WTC11 (cell line): ENCODE results near the gene ZNF592. TPM values are rescaled to one million over a fixed set of nuclear protein-coding genes. Genes with fewer than 3 reads are reported as not detected.

Experiments used
- ATAC-seq: fragments of 200-7000 bp; cut with Tn5 transposase; 2 replicates; pipeline ENCODE4 v1.10.0; 2021; ENCODE audit warnings: mild to moderate bottlenecking, moderate library complexity
- CTCF ChIA-PET: fragments of 300-600 bp; sonication (Branson Sonifier 250); formaldehyde crosslinking; loops from one replicate; lab custom pipeline; 2021; ENCODE audit warnings: antibody characterized with exemption; lab: Charles Lee
- POLR2A ChIA-PET: fragments of 350-600 bp; sonication (Branson Sonifier 250); formaldehyde crosslinking; loops from one replicate; lab custom pipeline; 2021; ENCODE audit warnings: antibody characterized with exemption; lab: Charles Lee
- DNase-seq: peaks from one replicate; pipeline ENCODE4 v3.0.0; 2021; ENCODE audit warnings: low spot score
- H3K27ac Mint-ChIP-seq: 2 replicates; pipeline ENCODE4 v1.8.0; 2021; ENCODE audit warnings: mixed read lengths
- H3K27me3 Mint-ChIP-seq: 2 replicates; pipeline ENCODE4 v1.8.0; 2021; ENCODE audit warnings: low read depth, mild to moderate bottlenecking, moderate library complexity, mixed read lengths
- H3K36me3 Mint-ChIP-seq: 2 replicates; pipeline ENCODE4 v1.8.0; 2021; ENCODE audit warnings: mixed read lengths
- H3K4me1 Mint-ChIP-seq: 2 replicates; pipeline ENCODE4 v1.8.0; 2022; ENCODE audit warnings: mixed read lengths
- H3K4me3 Mint-ChIP-seq: 2 replicates; pipeline ENCODE4 v1.8.0; 2021; ENCODE audit warnings: mild to moderate bottlenecking, moderate library complexity, mixed read lengths
- H3K9me3 Mint-ChIP-seq: 2 replicates; pipeline ENCODE4 v1.8.0; 2021; ENCODE audit warnings: mixed read lengths
- E2F5 ChIP-seq: sonication (generic); formaldehyde crosslinking; IDR thresholded peaks from 2 replicates; pipeline ENCODE4 v1.8.1; 2022; ENCODE audit warnings: mild to moderate bottlenecking, moderate library complexity, missing genetic modification reagents
- JUN ChIP-seq: sonication (generic); formaldehyde crosslinking; IDR thresholded peaks from 2 replicates; pipeline ENCODE4 v1.8.0; 2023; ENCODE audit warnings: mild to moderate bottlenecking, missing genetic modification reagents
- KAT7 ChIP-seq: sonication (generic); formaldehyde crosslinking; IDR thresholded peaks from 2 replicates; pipeline ENCODE4 v1.8.1; 2023; ENCODE audit warnings: missing genetic modification reagents, mild to moderate bottlenecking, borderline replicate concordance
- RORB ChIP-seq: fragments of 250-450 bp; sonication (Bioruptor Pico); IDR thresholded peaks from 2 replicates; pipeline ENCODE4 v1.9.0; 2021; ENCODE audit warnings: mild to moderate bottlenecking
- STAT6 ChIP-seq: sonication (generic); formaldehyde crosslinking; conservative IDR thresholded peaks from 2 replicates; pipeline ENCODE4 v1.8.1; 2023; ENCODE audit warnings: mild to moderate bottlenecking, low read depth, missing genetic modification reagents, moderate library complexity
- TP53 ChIP-seq: sonication (generic); formaldehyde crosslinking; IDR thresholded peaks from 2 replicates; pipeline ENCODE4 v1.8.1; 2023; ENCODE audit warnings: mild to moderate bottlenecking, missing genetic modification reagents
- ZNF121 ChIP-seq: sonication (generic); formaldehyde crosslinking; IDR thresholded peaks from 2 replicates; pipeline ENCODE4 v1.8.0; 2023; ENCODE audit warnings: missing genetic modification reagents
- ZNF219 ChIP-seq: sonication (generic); formaldehyde crosslinking; IDR thresholded peaks from 2 replicates; pipeline ENCODE4 v1.8.0; 2023; ENCODE audit warnings: missing genetic modification reagents, mild to moderate bottlenecking, borderline replicate concordance
- total RNA-seq: library from RNA; stranded (reverse); gene quantifications from 3 replicates; pipeline ENCODE4 v1.2.3, GENCODE V29; 2021
- TF ChIP-seq, protein P1 (sequence below): sonication (generic); formaldehyde crosslinking; IDR thresholded peaks from 2 replicates; pipeline ENCODE4 v1.8.1; 2023; ENCODE audit warnings: mild to moderate bottlenecking, missing genetic modification reagents, borderline replicate concordance
- TF ChIP-seq, protein P2 (sequence below): sonication (generic); formaldehyde crosslinking; IDR thresholded peaks from 2 replicates; pipeline ENCODE4 v1.8.0; 2022; ENCODE audit warnings: mild to moderate bottlenecking, missing genetic modification reagents
- TF ChIP-seq, protein P3 (sequence below): sonication (generic); formaldehyde crosslinking; IDR thresholded peaks from 2 replicates; pipeline ENCODE4 v1.8.0; 2023; ENCODE audit warnings: mild to moderate bottlenecking, missing genetic modification reagents
- TF ChIP-seq, protein P4 (sequence below): sonication (generic); formaldehyde crosslinking; IDR thresholded peaks from 2 replicates; pipeline ENCODE4 v1.8.0; 2022; ENCODE audit warnings: mild to moderate bottlenecking, missing genetic modification reagents

Gene ZNF592
- total RNA-seq, 1 experiment from 2014 or later = 28.0 TPM

GRCh38 chr15:84817466-84818081 is 69.2 kb downstream of the ZNF592 start:
- Mint-ChIP-seq H3K4me1 (peaks cover 41% of the 10 kb centered on the region), H3K4me3 (peak overlapping the region; percentile 72), H3K27me3 (peaks cover 7% of the 10 kb centered on the region), H3K36me3 (no peaks in the 10 kb centered on the region; the same call in 1 of the 2 replicates), H3K27ac (peak overlapping the region; percentile 91; the same call in 1 of the 2 replicates), H3K9me3 (no peaks in the 10 kb centered on the region)
- ChIA-PET CTCF (interaction anchor here (0.6 to 2.7 kb wide), 17 partner anchors 9 to 255 kb away, joined by 3 to 10 read pairs (median 3); partner anchors contain the start of gene SEC11A), POLR2A (interaction anchor here (0.7 to 1.0 kb wide), 2 partner anchors 85 to 163 kb away, joined by 3 read pairs; no protein-coding TSS in a partner anchor)
- DNase-seq = peak; percentile 55
- peak; percentile 75 for ATAC-seq
- TF ChIP-seq E2F5 (CRISPR knock-in tag) (no peak), KAT7 (no peak), RORB (CRISPR knock-in tag) (no peak), STAT6 (CRISPR knock-in tag) (no peak), ZNF121 (no peak), TP53 (CRISPR knock-in tag) (peak; percentile 50; the same call in 1 of the 2 replicates), ZNF219 (CRISPR knock-in tag) (peak; percentile 78; the same call in 1 of the 2 replicates), JUN (CRISPR knock-in tag) (0 out of 2 replicates have a peak, but pooled peaks have one; percentile 49)
- TF ChIP-seq, protein P1, sequence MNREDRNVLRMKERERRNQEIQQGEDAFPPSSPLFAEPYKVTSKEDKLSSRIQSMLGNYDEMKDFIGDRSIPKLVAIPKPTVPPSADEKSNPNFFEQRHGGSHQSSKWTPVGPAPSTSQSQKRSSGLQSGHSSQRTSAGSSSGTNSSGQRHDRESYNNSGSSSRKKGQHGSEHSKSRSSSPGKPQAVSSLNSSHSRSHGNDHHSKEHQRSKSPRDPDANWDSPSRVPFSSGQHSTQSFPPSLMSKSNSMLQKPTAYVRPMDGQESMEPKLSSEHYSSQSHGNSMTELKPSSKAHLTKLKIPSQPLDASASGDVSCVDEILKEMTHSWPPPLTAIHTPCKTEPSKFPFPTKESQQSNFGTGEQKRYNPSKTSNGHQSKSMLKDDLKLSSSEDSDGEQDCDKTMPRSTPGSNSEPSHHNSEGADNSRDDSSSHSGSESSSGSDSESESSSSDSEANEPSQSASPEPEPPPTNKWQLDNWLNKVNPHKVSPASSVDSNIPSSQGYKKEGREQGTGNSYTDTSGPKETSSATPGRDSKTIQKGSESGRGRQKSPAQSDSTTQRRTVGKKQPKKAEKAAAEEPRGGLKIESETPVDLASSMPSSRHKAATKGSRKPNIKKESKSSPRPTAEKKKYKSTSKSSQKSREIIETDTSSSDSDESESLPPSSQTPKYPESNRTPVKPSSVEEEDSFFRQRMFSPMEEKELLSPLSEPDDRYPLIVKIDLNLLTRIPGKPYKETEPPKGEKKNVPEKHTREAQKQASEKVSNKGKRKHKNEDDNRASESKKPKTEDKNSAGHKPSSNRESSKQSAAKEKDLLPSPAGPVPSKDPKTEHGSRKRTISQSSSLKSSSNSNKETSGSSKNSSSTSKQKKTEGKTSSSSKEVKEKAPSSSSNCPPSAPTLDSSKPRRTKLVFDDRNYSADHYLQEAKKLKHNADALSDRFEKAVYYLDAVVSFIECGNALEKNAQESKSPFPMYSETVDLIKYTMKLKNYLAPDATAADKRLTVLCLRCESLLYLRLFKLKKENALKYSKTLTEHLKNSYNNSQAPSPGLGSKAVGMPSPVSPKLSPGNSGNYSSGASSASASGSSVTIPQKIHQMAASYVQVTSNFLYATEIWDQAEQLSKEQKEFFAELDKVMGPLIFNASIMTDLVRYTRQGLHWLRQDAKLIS (CRISPR knock-in tag) = no peak
- TF ChIP-seq, protein P2, sequence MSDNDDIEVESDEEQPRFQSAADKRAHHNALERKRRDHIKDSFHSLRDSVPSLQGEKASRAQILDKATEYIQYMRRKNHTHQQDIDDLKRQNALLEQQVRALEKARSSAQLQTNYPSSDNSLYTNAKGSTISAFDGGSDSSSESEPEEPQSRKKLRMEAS (CRISPR knock-in tag) = 0 out of 2 replicates have a peak, but pooled peaks have one; percentile 59
- TF ChIP-seq, protein P3, sequence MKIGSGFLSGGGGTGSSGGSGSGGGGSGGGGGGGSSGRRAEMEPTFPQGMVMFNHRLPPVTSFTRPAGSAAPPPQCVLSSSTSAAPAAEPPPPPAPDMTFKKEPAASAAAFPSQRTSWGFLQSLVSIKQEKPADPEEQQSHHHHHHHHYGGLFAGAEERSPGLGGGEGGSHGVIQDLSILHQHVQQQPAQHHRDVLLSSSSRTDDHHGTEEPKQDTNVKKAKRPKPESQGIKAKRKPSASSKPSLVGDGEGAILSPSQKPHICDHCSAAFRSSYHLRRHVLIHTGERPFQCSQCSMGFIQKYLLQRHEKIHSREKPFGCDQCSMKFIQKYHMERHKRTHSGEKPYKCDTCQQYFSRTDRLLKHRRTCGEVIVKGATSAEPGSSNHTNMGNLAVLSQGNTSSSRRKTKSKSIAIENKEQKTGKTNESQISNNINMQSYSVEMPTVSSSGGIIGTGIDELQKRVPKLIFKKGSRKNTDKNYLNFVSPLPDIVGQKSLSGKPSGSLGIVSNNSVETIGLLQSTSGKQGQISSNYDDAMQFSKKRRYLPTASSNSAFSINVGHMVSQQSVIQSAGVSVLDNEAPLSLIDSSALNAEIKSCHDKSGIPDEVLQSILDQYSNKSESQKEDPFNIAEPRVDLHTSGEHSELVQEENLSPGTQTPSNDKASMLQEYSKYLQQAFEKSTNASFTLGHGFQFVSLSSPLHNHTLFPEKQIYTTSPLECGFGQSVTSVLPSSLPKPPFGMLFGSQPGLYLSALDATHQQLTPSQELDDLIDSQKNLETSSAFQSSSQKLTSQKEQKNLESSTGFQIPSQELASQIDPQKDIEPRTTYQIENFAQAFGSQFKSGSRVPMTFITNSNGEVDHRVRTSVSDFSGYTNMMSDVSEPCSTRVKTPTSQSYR (CRISPR knock-in tag) = peak; percentile 53; the same call in 1 of the 2 replicates
- TF ChIP-seq, protein P4, sequence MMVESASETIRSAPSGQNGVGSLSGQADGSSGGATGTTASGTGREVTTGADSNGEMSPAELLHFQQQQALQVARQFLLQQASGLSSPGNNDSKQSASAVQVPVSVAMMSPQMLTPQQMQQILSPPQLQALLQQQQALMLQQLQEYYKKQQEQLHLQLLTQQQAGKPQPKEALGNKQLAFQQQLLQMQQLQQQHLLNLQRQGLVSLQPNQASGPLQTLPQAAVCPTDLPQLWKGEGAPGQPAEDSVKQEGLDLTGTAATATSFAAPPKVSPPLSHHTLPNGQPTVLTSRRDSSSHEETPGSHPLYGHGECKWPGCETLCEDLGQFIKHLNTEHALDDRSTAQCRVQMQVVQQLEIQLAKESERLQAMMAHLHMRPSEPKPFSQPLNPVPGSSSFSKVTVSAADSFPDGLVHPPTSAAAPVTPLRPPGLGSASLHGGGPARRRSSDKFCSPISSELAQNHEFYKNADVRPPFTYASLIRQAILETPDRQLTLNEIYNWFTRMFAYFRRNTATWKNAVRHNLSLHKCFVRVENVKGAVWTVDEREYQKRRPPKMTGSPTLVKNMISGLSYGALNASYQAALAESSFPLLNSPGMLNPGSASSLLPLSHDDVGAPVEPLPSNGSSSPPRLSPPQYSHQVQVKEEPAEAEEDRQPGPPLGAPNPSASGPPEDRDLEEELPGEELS = peak; percentile 37; the same call in 1 of the 2 replicates
